ENCODE results near the gene ACOXL.

ACOXL gene

GRCh38 chr2:111165084-111165483 lies 432.7 kb downstream of the ACOXL start:
- H3K36me3 ChIP-seq (ENCODE audit: control insufficient read depth, low read length) = peaks cover 76% of the 10 kb centered on the region

GRCh38 chr2:111166115-111166514 lies 433.7 kb downstream of the ACOXL start:
- Histone ChIP-seq H3K4me3 (ENCODE audit: low read length) (no peak overlapping the region), H3K4me1 (ENCODE audit: control insufficient read depth, low read length) (peaks cover 34% of the 10 kb centered on the region), H3K27me3 (ENCODE audit: control insufficient read depth, low read length) (no peaks in the 10 kb centered on the region), H3K79me2 (ENCODE audit: control insufficient read depth, low read length) (peaks cover 13% of the 10 kb centered on the region), H3K4me2 (ENCODE audit: low read length) (no peak overlapping the region), H3K9me2 (replicated peaks; ENCODE audit: control insufficient read depth, low read length) (no peaks in the 10 kb centered on the region), H4K20me1 (ENCODE audit: control insufficient read depth, insufficient read depth, low read depth, low read length) (no peaks in the 10 kb centered on the region; the same call in 1 of the 2 replicates), H3K27ac (ENCODE audit: low read depth, low read length) (no peak overlapping the region), H3F3A (ENCODE audit: control insufficient read depth, insufficient read depth) (peaks cover 11% of the 10 kb centered on the region; the same call in 1 of the 2 replicates), H3K36me3 (ENCODE audit: control insufficient read depth, low read length) (peaks cover 66% of the 10 kb centered on the region), H3K9me3 (ENCODE audit: control insufficient read depth, insufficient read depth, low read length) (no peaks in the 10 kb centered on the region)
- TF ChIP-seq, protein P1, sequence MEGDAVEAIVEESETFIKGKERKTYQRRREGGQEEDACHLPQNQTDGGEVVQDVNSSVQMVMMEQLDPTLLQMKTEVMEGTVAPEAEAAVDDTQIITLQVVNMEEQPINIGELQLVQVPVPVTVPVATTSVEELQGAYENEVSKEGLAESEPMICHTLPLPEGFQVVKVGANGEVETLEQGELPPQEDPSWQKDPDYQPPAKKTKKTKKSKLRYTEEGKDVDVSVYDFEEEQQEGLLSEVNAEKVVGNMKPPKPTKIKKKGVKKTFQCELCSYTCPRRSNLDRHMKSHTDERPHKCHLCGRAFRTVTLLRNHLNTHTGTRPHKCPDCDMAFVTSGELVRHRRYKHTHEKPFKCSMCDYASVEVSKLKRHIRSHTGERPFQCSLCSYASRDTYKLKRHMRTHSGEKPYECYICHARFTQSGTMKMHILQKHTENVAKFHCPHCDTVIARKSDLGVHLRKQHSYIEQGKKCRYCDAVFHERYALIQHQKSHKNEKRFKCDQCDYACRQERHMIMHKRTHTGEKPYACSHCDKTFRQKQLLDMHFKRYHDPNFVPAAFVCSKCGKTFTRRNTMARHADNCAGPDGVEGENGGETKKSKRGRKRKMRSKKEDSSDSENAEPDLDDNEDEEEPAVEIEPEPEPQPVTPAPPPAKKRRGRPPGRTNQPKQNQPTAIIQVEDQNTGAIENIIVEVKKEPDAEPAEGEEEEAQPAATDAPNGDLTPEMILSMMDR (IDR thresholded peaks at IDR 0.05; ENCODE audit: low read depth, low read length, poor library complexity, severe bottlenecking) = no peak
- no peak for TF ChIP-seq EZH2phosphoT487 (IDR thresholded peaks at IDR 0.05; ENCODE audit: borderline replicate concordance, low read length)

More at GRCh38 chr2:111165084-111165483, 432.7 kb downstream of the ACOXL start:
- H3K9me3 ChIP-seq (ENCODE audit: control insufficient read depth, insufficient read depth, low read length) = no peaks in the 10 kb centered on the region
- H3K27ac ChIP-seq (ENCODE audit: low read depth, low read length) = no peak overlapping the region
- H3F3A ChIP-seq (ENCODE audit: control insufficient read depth, insufficient read depth) = peaks cover 11% of the 10 kb centered on the region; the same call in 1 of the 2 replicates
- TF ChIP-seq, protein P1 (IDR thresholded peaks at IDR 0.05; ENCODE audit: low read depth, low read length, poor library complexity, severe bottlenecking) = no peak
- TF ChIP-seq EZH2phosphoT487 (IDR thresholded peaks at IDR 0.05; ENCODE audit: borderline replicate concordance, low read length) = no peak
- no peaks in the 10 kb centered on the region for H3K27me3 ChIP-seq (ENCODE audit: control insufficient read depth, low read length)
- H3K9me2 ChIP-seq (replicated peaks; ENCODE audit: control insufficient read depth, low read length) = no peaks in the 10 kb centered on the region
- H3K4me1 ChIP-seq (ENCODE audit: control insufficient read depth, low read length) = peaks cover 34% of the 10 kb centered on the region
- no peak overlapping the region for H3K4me2 ChIP-seq (ENCODE audit: low read length)
- no peak overlapping the region for H3K4me3 ChIP-seq (ENCODE audit: low read length)
- peaks cover 24% of the 10 kb centered on the region for H3K79me2 ChIP-seq (ENCODE audit: control insufficient read depth, low read length)
- peaks cover 4% of the 10 kb centered on the region; the same call in 1 of the 2 replicates for H4K20me1 ChIP-seq (ENCODE audit: control insufficient read depth, insufficient read depth, low read depth, low read length)

DNA sequence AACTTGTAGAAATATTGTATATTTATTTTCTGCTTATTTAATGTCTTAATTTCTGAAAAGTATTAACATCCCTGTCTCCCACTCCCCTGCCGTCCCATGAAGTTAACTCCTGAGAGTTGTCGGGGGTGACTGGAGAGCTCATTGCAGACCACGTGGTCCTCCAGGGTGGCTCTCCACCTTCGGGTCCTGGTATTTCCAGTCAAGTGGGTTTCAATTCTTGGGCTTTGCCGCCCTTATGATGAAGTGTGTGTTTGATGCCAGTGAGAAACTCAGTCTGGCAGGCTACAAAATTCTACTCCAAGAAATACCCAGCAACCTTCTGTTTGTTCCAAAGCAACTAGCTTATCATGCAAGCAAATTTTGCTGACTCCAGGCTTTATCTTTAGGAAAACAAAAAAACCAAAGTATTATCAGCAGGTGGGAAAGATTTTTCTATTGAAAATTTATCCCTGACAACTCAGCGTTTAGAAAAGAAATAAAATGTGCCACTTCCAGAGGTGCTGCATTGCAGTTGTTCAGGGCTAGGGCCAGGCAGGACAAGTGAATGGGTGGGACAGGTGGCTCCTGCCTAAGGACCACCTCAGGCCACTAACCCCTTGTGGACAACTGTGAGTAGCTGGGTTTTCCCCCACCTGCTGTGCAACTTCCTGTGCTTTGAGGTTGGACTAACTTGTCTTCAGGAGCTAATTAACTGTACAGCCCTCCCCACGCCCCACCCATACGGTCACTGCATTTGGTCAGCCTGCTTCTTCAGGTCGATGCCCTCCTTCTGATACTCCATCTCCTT lies 434.9 kb downstream of the ACOXL start:
- no peak overlapping the region for H3K4me3 ChIP-seq (ENCODE audit: low read length)
- H3K9me3 ChIP-seq (ENCODE audit: control insufficient read depth, insufficient read depth, low read length) = no peaks in the 10 kb centered on the region
- TF ChIP-seq, protein P1 (IDR thresholded peaks at IDR 0.05; ENCODE audit: low read depth, low read length, poor library complexity, severe bottlenecking) = no peak
- no peak for TF ChIP-seq EZH2phosphoT487 (IDR thresholded peaks at IDR 0.05; ENCODE audit: borderline replicate concordance, low read length)
- H3K79me2 ChIP-seq (ENCODE audit: control insufficient read depth, low read length) = peaks cover 5% of the 10 kb centered on the region
- H3K36me3 ChIP-seq (ENCODE audit: control insufficient read depth, low read length) = peaks cover 54% of the 10 kb centered on the region
- H3K9me2 ChIP-seq (replicated peaks; ENCODE audit: control insufficient read depth, low read length) = no peaks in the 10 kb centered on the region
- H3K4me2 ChIP-seq (ENCODE audit: low read length) = no peak overlapping the region
- peaks cover 11% of the 10 kb centered on the region; the same call in 1 of the 2 replicates for H3F3A ChIP-seq (ENCODE audit: control insufficient read depth, insufficient read depth)
- no peaks in the 10 kb centered on the region for H3K27me3 ChIP-seq (ENCODE audit: control insufficient read depth, low read length)
- no peaks in the 10 kb centered on the region; the same call in 1 of the 2 replicates for H4K20me1 ChIP-seq (ENCODE audit: control insufficient read depth, insufficient read depth, low read depth, low read length)
- peaks cover 29% of the 10 kb centered on the region for H3K4me1 ChIP-seq (ENCODE audit: control insufficient read depth, low read length)
- no peak overlapping the region for H3K27ac ChIP-seq (ENCODE audit: low read depth, low read length)
